ENCODE measurements around the gene ST3GAL4. TPM values are rescaled to one million over a fixed set of nuclear protein-coding genes. Genes with fewer than 3 reads are reported as not detected.

Gene ST3GAL4
- total and polyA plus RNA-seq, 2 donors (not counting 1 experiment from before 2014, with no cell fraction given), result 1.1 to 1.9 TPM

DNA sequence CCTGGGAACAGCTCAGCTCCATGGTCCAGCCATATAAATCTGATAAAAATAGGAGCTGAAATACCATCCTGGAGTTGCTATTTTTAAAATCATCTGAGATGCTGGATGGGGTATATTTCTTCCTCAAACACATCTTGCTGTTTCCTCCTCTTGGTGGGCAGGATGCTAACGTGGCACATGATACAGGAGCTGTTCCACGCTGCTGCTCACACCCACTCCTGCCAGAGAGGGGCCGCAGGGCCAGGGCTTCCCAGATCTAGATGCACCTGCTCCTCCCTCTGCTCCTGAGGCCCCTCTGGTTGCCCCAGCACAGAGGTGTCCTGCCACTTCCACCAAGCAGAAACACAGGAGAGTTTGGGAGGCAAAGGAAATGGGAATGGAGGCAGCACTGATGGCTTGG is 3.3 kb upstream of the ST3GAL4 start:
- Mint-ChIP-seq H3K4me3 (no peak overlapping the region), H3K27me3 (no peaks in the 10 kb centered on the region), H3K9me3 (ENCODE audit: insufficient read depth) (no peaks in the 10 kb centered on the region), H3K4me1 (peaks cover 15% of the 10 kb centered on the region), H3K27ac (no peak overlapping the region)
- TF ChIP-seq, protein P1, sequence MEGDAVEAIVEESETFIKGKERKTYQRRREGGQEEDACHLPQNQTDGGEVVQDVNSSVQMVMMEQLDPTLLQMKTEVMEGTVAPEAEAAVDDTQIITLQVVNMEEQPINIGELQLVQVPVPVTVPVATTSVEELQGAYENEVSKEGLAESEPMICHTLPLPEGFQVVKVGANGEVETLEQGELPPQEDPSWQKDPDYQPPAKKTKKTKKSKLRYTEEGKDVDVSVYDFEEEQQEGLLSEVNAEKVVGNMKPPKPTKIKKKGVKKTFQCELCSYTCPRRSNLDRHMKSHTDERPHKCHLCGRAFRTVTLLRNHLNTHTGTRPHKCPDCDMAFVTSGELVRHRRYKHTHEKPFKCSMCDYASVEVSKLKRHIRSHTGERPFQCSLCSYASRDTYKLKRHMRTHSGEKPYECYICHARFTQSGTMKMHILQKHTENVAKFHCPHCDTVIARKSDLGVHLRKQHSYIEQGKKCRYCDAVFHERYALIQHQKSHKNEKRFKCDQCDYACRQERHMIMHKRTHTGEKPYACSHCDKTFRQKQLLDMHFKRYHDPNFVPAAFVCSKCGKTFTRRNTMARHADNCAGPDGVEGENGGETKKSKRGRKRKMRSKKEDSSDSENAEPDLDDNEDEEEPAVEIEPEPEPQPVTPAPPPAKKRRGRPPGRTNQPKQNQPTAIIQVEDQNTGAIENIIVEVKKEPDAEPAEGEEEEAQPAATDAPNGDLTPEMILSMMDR (IDR thresholded peaks at IDR 0.05), result no peak
- TF ChIP-seq EZH2 (IDR thresholded peaks at IDR 0.05; ENCODE audit: borderline replicate concordance, insufficient read depth, low read depth, low read length, poor library complexity, severe bottlenecking), result no peak
- intact Hi-C loops (cut with micrococcal nuclease), result loop anchor here (10.0 kb wide), 1 partner anchor 47 kb away; the partner anchor contains the start of gene DCPS
- Histone ChIP-seq H3K4me3 (ENCODE audit: control extremely low read depth in 1 of 5, extremely low read depth in 1 of 5, insufficient read depth in 1 of 5, low read depth in 2 of 5, low read length in 4 of 5) (no peak overlapping the region), H3K27me3 (replicated peaks in 1 of 4; ENCODE audit: control extremely low read depth in 1 of 4, control insufficient read depth in 3 of 4, insufficient read depth in 4 of 4, low read length in 3 of 4) (peaks cover 0 to 7% (median 0%) of the 10 kb centered on the region in 4 experiments), H3K9me3 (ENCODE audit: control extremely low read depth in 1 of 3, control insufficient read depth in 2 of 3, insufficient read depth in 1 of 3, low read length in 2 of 3) (no peaks in the 10 kb centered on the region), H2AFZ (ENCODE audit: insufficient read depth, low read depth, low read length, poor library complexity, severe bottlenecking) (no peak overlapping the region), H3K4me1 (ENCODE audit: control insufficient read depth in 2 of 2, insufficient read depth in 2 of 2, low read length in 2 of 2) (peaks cover 11 to 17% of the 10 kb centered on the region in 2 donors), H3K27ac (ENCODE audit: low read length in 2 of 2) (no peak overlapping the region), H4K20me1 (ENCODE audit: control insufficient read depth, insufficient read depth, low read length, poor library complexity, severe bottlenecking) (no peaks in the 10 kb centered on the region), H3K79me2 (ENCODE audit: control insufficient read depth, insufficient read depth, low read length) (no peaks in the 10 kb centered on the region), H3K4me2 (replicated peaks; ENCODE audit: low read depth, low read length, poor library complexity, severe bottlenecking) (no peak overlapping the region), H3K36me3 (replicated peaks in 1 of 2; ENCODE audit: control extremely low read depth in 1 of 2, control insufficient read depth in 1 of 2, extremely low read depth in 1 of 2, insufficient read depth in 2 of 2, low read length in 1 of 2) (peaks cover 0 to 13% of the 10 kb centered on the region in 2 experiments), H3K9ac (ENCODE audit: low read length) (no peak overlapping the region)
- no peak for DNase-seq
- ChIA-PET CTCF (no interaction called here), POLR2A (no interaction called here)
- 36% methylated on average over 2 of the region's 3 CpGs for WGBS (ENCODE audit: insufficient coverage)
- ATAC-seq (ENCODE audit: low read depth), result no peak

DNA sequence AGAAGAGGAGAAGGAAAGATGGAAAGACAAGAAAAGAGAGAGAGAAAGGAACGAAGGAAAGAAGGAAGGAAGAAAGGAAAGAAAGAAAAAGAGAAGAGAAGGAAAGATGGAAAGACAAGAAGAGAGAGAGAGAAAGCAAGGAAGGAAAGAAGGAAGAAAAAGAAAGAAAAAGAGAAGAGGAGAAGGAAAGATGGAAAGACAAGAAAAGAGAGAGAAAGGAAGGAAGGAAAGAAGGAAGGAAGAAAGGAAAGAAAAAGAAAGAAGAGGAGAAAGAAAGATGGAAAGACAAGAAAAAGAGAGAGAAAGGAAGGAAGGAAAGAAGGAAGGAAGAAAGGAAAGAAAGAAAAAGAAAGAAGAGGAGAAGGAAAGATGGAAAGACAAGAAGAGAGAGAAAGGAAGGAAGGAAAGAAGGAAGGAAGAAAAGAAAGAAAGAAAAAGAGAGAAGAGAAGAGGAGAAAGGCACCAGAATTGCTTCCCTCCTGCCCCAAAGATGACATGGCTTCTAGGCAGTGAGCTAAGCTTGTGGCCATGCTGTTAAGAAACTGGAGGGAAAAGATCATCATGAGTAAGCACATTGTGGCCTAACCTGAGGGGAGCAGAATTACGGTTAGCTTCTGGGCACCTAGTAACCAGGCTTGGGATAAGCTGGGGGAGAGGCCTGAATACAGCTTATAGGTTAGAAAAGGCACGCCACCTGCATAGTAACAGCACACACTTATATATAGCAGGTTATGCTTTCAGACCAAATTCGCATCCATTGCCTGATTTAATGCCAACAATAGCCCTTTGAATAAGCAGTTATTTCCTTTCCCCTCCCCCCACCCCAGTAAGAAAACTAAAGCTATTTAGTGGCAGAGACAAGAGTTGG is 2.3 kb upstream of the ST3GAL4 start:
- intact Hi-C loops (cut with micrococcal nuclease), result loop anchor here (10.0 kb wide), 1 partner anchor 48 kb away; the partner anchor contains the start of gene DCPS
- peaks cover 15% of the 10 kb centered on the region for H3K4me1 Mint-ChIP-seq
- no peaks in the 10 kb centered on the region for H4K20me1 ChIP-seq (ENCODE audit: control insufficient read depth, insufficient read depth, low read length, poor library complexity, severe bottlenecking)
- DNase-seq (no peak), ATAC-seq (ENCODE audit: low read depth) (no peak)
- no peaks in the 10 kb centered on the region for H3K9me3 ChIP-seq (ENCODE audit: control extremely low read depth in 1 of 3, control insufficient read depth in 2 of 3, insufficient read depth in 1 of 3, low read length in 2 of 3)
- H3K9ac ChIP-seq (ENCODE audit: low read length), result no peak overlapping the region
- H3K4me1 ChIP-seq (ENCODE audit: control insufficient read depth in 2 of 2, insufficient read depth in 2 of 2, low read length in 2 of 2), result peaks cover 11 to 17% of the 10 kb centered on the region in 2 donors
- H3K36me3 ChIP-seq (replicated peaks in 1 of 2; ENCODE audit: control extremely low read depth in 1 of 2, control insufficient read depth in 1 of 2, extremely low read depth in 1 of 2, insufficient read depth in 2 of 2, low read length in 1 of 2), result peaks cover 0 to 9% of the 10 kb centered on the region in 2 experiments
- H3K9me3 Mint-ChIP-seq (ENCODE audit: insufficient read depth), result no peaks in the 10 kb centered on the region
- H3K4me3 ChIP-seq (ENCODE audit: control extremely low read depth in 1 of 5, extremely low read depth in 1 of 5, insufficient read depth in 1 of 5, low read depth in 2 of 5, low read length in 4 of 5), result no peak overlapping the region
- no peak overlapping the region for H3K4me2 ChIP-seq (replicated peaks; ENCODE audit: low read depth, low read length, poor library complexity, severe bottlenecking)
- 67% methylated on average over 2 of the region's 4 CpGs for WGBS (ENCODE audit: insufficient coverage)
- ChIA-PET CTCF (interaction anchor here (1.2 kb wide), 1 partner anchor 127 kb away, joined by 3 read pairs; no protein-coding TSS in a partner anchor), POLR2A (no interaction called here)
- H3K27ac ChIP-seq (ENCODE audit: low read length in 2 of 2), result no peak overlapping the region
- peak overlapping the region; percentile 23 for H3K4me3 Mint-ChIP-seq
- H3K79me2 ChIP-seq (ENCODE audit: control insufficient read depth, insufficient read depth, low read length), result no peaks in the 10 kb centered on the region
- TF ChIP-seq, protein P1 (IDR thresholded peaks at IDR 0.05), result peak; percentile 36
- TF ChIP-seq EZH2 (IDR thresholded peaks at IDR 0.05; ENCODE audit: borderline replicate concordance, insufficient read depth, low read depth, low read length, poor library complexity, severe bottlenecking), result no peak
- no peak overlapping the region for H2AFZ ChIP-seq (ENCODE audit: insufficient read depth, low read depth, low read length, poor library complexity, severe bottlenecking)
- peaks cover 0 to 8% (median 0%) of the 10 kb centered on the region in 4 experiments for H3K27me3 ChIP-seq (replicated peaks in 1 of 4; ENCODE audit: control extremely low read depth in 1 of 4, control insufficient read depth in 3 of 4, insufficient read depth in 4 of 4, low read length in 3 of 4)
- H3K27ac Mint-ChIP-seq, result no peak overlapping the region
- no peaks in the 10 kb centered on the region for H3K27me3 Mint-ChIP-seq
